ENCODE measurements around the gene B3GAT1. TPM values are rescaled to one million over a fixed set of nuclear protein-coding genes. Genes with fewer than 3 reads are reported as not detected.

B3GAT1 gene
- total RNA-seq, 4 donors from 2014 or later = 0.13 to 0.66 (median 0.35) TPM

DNA sequence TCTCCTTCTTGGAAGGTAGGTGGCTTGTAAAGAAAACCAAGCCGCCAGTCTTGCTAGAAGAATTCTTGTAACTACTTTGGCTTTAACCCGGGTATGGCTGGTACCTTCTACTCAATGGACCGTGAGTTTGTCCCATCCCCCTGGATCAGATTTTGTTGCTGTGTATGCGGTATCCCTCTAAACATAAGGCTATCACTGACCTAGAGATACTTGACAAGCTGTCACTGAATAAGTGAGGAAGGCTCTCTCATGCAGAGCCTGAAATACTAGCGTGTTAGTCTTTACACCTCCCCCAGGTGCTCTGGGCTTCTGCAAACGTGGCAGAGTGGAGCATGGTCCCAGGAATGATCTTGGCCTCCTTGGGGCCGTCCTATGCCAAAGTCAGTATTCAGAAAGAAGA is 45.8 kb downstream of the B3GAT1 start:
- no peak for DNase-seq (ENCODE audit: extremely low spot score)
- H3K36me3 ChIP-seq = peaks cover 0 to 13% (median 0%) of the 10 kb centered on the region in 4 donors
- intact Hi-C loops (cut with DNase I) = no loop called here

DNA sequence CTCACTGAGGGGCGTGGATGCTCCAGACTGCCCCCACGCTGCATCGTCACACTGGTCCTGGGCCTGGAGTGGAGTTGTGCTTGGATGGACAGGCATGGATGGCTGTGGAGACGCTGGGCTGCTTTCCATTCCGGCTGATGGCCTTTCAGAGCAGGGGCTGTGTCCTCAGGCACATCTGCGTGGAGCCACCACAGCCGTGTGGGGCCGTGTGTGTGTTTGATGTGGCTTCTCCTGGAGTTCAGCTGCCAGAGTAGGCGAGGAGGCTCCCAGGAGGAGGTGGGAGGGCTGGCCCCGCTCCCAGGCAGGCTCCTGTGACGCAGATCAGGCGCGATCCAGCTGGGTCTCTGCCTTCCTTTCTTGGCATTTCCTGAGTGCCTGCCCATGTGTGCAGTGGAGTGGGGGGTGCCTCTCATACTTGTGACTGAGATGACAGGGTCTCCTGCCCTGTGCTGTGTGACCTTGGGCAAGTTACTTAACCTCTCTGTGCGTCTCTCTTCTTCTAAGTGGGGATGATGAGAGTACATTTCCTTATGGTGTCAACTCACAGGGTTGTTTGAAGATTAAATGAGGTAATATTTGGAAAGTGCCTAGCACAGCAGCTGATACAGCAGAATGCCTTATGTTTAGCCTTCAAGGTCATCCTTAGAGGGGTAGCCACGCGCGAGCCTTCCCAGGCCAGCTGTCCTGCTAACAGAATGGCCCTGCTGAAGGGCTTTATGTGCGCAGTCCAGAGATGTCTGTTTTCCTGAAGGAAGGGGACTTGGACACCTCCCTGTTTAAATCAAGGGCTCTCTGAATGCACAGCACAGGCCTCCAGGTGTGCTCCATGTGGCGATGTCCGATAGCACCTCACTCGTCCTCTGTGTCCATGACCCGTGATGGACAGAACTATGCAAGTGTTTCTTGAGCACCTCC is 46.8 kb downstream of the B3GAT1 start:
- no peaks in the 10 kb centered on the region for H3K9me3 ChIP-seq
- H3K27me3 ChIP-seq = peaks cover 0 to 16% (median 0%) of the 10 kb centered on the region in 4 donors
- WGBS = 63% methylated on average over 20 of the region's 22 CpGs
- intact Hi-C loops (cut with DNase I) = no loop called here
- DNase-seq (ENCODE audit: extremely low spot score) = no peak
- no peak overlapping the region for H3K4me3 ChIP-seq
- H3K4me1 ChIP-seq = peaks cover 0 to 3% (median 1%) of the 10 kb centered on the region in 4 donors
- TF ChIP-seq EP300 (IDR thresholded peaks at IDR 0.05) (no peak), POLR2AphosphoS5 (IDR thresholded peaks at IDR 0.05) (no peak), POLR2A (IDR thresholded peaks at IDR 0.05; ENCODE audit: low read depth) (no peak)
- TF ChIP-seq, protein P1, sequence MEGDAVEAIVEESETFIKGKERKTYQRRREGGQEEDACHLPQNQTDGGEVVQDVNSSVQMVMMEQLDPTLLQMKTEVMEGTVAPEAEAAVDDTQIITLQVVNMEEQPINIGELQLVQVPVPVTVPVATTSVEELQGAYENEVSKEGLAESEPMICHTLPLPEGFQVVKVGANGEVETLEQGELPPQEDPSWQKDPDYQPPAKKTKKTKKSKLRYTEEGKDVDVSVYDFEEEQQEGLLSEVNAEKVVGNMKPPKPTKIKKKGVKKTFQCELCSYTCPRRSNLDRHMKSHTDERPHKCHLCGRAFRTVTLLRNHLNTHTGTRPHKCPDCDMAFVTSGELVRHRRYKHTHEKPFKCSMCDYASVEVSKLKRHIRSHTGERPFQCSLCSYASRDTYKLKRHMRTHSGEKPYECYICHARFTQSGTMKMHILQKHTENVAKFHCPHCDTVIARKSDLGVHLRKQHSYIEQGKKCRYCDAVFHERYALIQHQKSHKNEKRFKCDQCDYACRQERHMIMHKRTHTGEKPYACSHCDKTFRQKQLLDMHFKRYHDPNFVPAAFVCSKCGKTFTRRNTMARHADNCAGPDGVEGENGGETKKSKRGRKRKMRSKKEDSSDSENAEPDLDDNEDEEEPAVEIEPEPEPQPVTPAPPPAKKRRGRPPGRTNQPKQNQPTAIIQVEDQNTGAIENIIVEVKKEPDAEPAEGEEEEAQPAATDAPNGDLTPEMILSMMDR (IDR thresholded peaks at IDR 0.05) = no peak
- no peak overlapping the region for H3K27ac ChIP-seq (replicated peaks in 1 of 4)
- peaks cover 0 to 6% (median 0%) of the 10 kb centered on the region in 4 donors for H3K36me3 ChIP-seq

More for the DNA sequence above, 45.8 kb downstream of the B3GAT1 start:
- WGBS = 79% methylated on average over 7 of the region's 7 CpGs
- Histone ChIP-seq H3K4me1 (no peaks in the 10 kb centered on the region), H3K27me3 (peaks cover 0 to 16% (median 0%) of the 10 kb centered on the region in 4 donors), H3K9me3 (no peaks in the 10 kb centered on the region), H3K27ac (replicated peaks in 1 of 4) (no peak overlapping the region), H3K4me3 (no peak overlapping the region)
- TF ChIP-seq POLR2A (IDR thresholded peaks at IDR 0.05; ENCODE audit: low read depth) (no peak), POLR2AphosphoS5 (IDR thresholded peaks at IDR 0.05) (no peak), EP300 (IDR thresholded peaks at IDR 0.05) (no peak)
- TF ChIP-seq, protein P1 (IDR thresholded peaks at IDR 0.05) = no peak

DNA sequence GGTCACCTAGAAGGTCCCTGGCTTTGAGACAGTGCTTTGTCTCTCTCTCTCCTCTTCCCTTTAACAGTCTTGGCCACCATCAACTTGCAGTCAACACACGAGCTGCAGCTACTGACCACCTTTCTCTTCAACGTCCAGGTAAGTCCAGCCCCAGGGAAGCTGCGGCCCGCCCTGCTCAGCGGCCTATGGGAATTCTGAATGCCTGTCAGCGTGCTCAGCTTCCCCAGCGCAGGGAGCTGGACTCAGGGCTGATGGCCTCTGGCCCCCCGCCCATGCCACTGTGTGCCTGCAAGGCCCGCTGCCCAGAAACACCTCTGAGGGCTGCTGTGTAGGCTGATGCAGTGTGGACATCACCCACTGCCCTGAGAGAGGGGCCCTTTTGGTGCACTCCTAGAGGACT is 47.8 kb downstream of the B3GAT1 start:
- Histone ChIP-seq H3K4me3 (no peak overlapping the region), H3K4me1 (peaks cover 0 to 6% (median 3%) of the 10 kb centered on the region in 4 donors), H3K9me3 (no peaks in the 10 kb centered on the region), H3K27ac (replicated peaks in 1 of 4) (no peak overlapping the region), H3K27me3 (peaks cover 0 to 16% (median 0%) of the 10 kb centered on the region in 4 donors), H3K36me3 (no peaks in the 10 kb centered on the region)
- no peak for DNase-seq (ENCODE audit: extremely low spot score)
- intact Hi-C loops (cut with DNase I) = no loop called here
- TF ChIP-seq POLR2AphosphoS5 (IDR thresholded peaks at IDR 0.05) (no peak), POLR2A (IDR thresholded peaks at IDR 0.05; ENCODE audit: low read depth) (no peak), EP300 (IDR thresholded peaks at IDR 0.05) (no peak)
- TF ChIP-seq, protein P1 (IDR thresholded peaks at IDR 0.05) = no peak
- WGBS = 90% methylated on average over 8 of the region's 9 CpGs

DNA sequence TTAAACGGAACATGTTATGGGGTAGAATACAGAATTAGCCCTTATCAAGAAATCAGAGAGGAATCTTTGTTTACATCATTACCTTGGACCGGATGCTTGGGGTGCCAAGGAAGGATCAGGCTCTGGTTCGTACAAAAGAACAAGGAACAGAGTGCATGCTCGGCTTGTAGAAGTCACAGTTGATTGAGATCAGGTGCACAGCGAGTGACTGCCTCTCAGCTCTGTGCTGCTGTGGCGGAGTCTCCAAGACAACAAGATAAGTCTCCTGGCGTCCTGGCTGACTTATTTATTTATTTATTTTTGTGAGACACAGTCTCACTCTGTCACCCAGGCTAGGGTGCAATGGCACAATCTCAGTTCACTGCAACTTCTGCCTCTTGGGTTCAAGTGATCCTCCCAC is 48.5 kb downstream of the B3GAT1 start:
- 81% methylated on average over 7 of the region's 7 CpGs for WGBS
- DNase-seq (ENCODE audit: extremely low spot score) = no peak
- H3K36me3 ChIP-seq = no peaks in the 10 kb centered on the region

More for the DNA sequence above, 48.5 kb downstream of the B3GAT1 start:
- intact Hi-C loops (cut with DNase I) = no loop called here
- no peak overlapping the region for H3K27ac ChIP-seq (replicated peaks in 1 of 4)
- H3K9me3 ChIP-seq = no peaks in the 10 kb centered on the region
- H3K4me3 ChIP-seq = no peak overlapping the region
- peaks cover 0 to 16% (median 0%) of the 10 kb centered on the region in 4 donors for H3K27me3 ChIP-seq
- no peak for TF ChIP-seq POLR2AphosphoS5 (IDR thresholded peaks at IDR 0.05)
- TF ChIP-seq POLR2A (IDR thresholded peaks at IDR 0.05; ENCODE audit: low read depth) = no peak
- no peak for TF ChIP-seq EP300 (IDR thresholded peaks at IDR 0.05)
- TF ChIP-seq, protein P1 (IDR thresholded peaks at IDR 0.05) = no peak
- H3K4me1 ChIP-seq = peaks cover 0 to 6% (median 3%) of the 10 kb centered on the region in 4 donors
